ENCODE measurements around the gene NEURL1. TPM values are rescaled to one million over a fixed set of nuclear protein-coding genes. Genes with fewer than 3 reads are reported as not detected.

Gene NEURL1
- total RNA-seq, 4 donors from 2014 or later: 0.12 to 0.13 TPM; not detected in 2

GRCh38 chr10:103455235-103455634 lies 38.3 kb upstream of the NEURL1 start:
- DNase-seq (ENCODE audit: low spot score): no peak
- TF ChIP-seq, protein P1, sequence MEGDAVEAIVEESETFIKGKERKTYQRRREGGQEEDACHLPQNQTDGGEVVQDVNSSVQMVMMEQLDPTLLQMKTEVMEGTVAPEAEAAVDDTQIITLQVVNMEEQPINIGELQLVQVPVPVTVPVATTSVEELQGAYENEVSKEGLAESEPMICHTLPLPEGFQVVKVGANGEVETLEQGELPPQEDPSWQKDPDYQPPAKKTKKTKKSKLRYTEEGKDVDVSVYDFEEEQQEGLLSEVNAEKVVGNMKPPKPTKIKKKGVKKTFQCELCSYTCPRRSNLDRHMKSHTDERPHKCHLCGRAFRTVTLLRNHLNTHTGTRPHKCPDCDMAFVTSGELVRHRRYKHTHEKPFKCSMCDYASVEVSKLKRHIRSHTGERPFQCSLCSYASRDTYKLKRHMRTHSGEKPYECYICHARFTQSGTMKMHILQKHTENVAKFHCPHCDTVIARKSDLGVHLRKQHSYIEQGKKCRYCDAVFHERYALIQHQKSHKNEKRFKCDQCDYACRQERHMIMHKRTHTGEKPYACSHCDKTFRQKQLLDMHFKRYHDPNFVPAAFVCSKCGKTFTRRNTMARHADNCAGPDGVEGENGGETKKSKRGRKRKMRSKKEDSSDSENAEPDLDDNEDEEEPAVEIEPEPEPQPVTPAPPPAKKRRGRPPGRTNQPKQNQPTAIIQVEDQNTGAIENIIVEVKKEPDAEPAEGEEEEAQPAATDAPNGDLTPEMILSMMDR (IDR thresholded peaks at IDR 0.05): no peak
- ATAC-seq (ENCODE audit: low FRiP score): no peak

DNA sequence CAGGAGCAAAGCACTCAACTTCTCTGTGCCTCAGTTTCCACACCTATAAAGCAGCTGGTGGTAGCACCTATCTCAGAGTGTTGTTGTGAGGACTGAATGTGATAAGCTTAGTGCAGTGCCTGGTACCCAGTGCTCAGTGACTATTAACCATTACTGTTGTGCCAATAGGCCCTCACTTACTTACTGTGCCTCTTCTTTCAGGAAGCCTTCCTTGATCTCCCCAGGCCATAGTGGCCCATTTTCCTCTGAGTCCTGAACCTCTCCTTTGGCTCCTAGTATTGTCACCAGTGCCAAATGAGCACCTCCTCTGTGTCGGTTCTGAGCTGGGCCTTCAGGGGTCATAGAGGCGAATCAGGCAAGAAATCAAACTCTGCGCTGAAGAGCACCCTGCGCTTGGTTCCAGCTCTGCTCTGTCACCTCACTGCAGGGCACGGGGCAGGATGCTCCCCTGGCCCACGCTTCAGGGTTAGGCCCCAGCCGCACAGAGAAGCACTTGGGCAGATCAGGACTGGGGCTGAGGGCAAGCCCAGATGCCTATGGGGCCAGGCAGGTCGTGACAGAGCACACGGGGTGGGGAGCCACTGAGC lies 37.3 kb upstream of the NEURL1 start:
- DNase-seq (ENCODE audit: low spot score) (no peak), ATAC-seq (ENCODE audit: low FRiP score) (no peak)
- TF ChIP-seq, protein P1 (IDR thresholded peaks at IDR 0.05): no peak

- TF ChIP-seq, protein P1 (IDR thresholded peaks at IDR 0.05): no peak
- ATAC-seq (ENCODE audit: low FRiP score) (no peak), DNase-seq (ENCODE audit: low spot score) (no peak)
Measured at GRCh38 chr10:103457176-103457712, 36.3 kb upstream of the NEURL1 start.

GRCh38 chr10:103457896-103458583 lies 35.5 kb upstream of the NEURL1 start:
- ATAC-seq (ENCODE audit: low FRiP score) (no peak), DNase-seq (ENCODE audit: low spot score) (no peak)
- TF ChIP-seq, protein P1 (IDR thresholded peaks at IDR 0.05): no peak

- ATAC-seq (ENCODE audit: low FRiP score): no peak
- TF ChIP-seq, protein P1 (IDR thresholded peaks at IDR 0.05): no peak
- no peak for DNase-seq (ENCODE audit: low spot score)
Measured at GRCh38 chr10:103458720-103459119, 34.8 kb upstream of the NEURL1 start, which contains the start of gene CALHM1. Gene CALHM1, minus strand, starts transcription at chr10:103458900. Its CDS starts 149 bp downstream, at chr10:103458751.

DNA sequence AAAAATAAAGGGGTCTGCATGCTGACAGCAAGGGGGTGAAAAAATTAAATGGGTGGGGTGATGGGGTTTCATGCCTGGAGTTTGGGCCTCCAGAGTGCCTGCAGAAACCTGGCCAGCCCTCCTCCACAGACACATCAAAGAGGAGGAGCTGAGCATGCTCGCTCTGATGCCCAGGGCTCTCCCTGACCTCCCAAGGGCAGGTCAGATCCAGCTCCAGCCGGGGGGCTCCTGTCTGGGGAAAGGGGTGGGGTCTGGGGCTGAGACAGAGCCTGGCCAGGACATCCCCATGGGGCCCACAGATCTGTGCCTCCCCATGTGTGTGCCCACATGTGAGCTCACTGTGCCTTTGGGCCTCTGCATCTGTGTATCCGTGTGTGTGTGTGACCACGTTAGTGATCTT lies 33.9 kb upstream of the NEURL1 start:
- DNase-seq (ENCODE audit: low spot score): no peak
- ATAC-seq (ENCODE audit: low FRiP score): no peak
- TF ChIP-seq, protein P1 (IDR thresholded peaks at IDR 0.05): no peak

All from omental fat pad (tissue), 4 donors.